GM21528 (cell line): ENCODE measurements around the gene ATF3.
"Not testable (repeated sequence)": the region's sequence is repeated elsewhere in the genome, so short reads cannot be mapped to it uniquely, and the experiment has no call there.

Experiments used
- ATAC-seq: cut with Tn5 transposase; IDR thresholded peaks from one replicate; pipeline ENCODE4 v1.9.1; 2021; ENCODE audit warnings: mild to moderate bottlenecking, moderate library complexity; ENCODE audit not compliant: unreplicated experiment, low FRiP score

The ATF3 gene

GRCh38 chr1:212647004-212647403 lies 38.4 kb downstream of the ATF3 start:
- ATAC-seq: no peak

GRCh38 chr1:212648431-212648830 lies 39.9 kb downstream of the ATF3 start:
- no peak for ATAC-seq

- no peak for ATAC-seq
These were observed 40.5 kb downstream of the ATF3 start for GRCh38 chr1:212649020-212649419.

GRCh38 chr1:212650228-212650627 lies 41.7 kb downstream of the ATF3 start:
- ATAC-seq: no peak

- ATAC-seq: no peak
These were observed 43.0 kb downstream of the ATF3 start for GRCh38 chr1:212651521-212651920.

GRCh38 chr1:212651977-212652376 lies 43.4 kb downstream of the ATF3 start:
- ATAC-seq: no peak

- no peak for ATAC-seq
These were observed 44.0 kb downstream of the ATF3 start for GRCh38 chr1:212652609-212653008.

GRCh38 chr1:212655668-212656440 lies 47.3 kb downstream of the ATF3 start:
- no peak for ATAC-seq

GRCh38 chr1:212656730-212657129 lies 48.2 kb downstream of the ATF3 start:
- ATAC-seq: no peak

- not testable (repeated sequence) for ATAC-seq
These were observed 49.7 kb downstream of the ATF3 start for GRCh38 chr1:212658250-212658649.

- ATAC-seq: no peak
These were observed 56.0 kb downstream of the ATF3 start for GRCh38 chr1:212664409-212665199.

- peak; percentile 94 for ATAC-seq
These were observed 56.9 kb downstream of the ATF3 start for GRCh38 chr1:212665241-212666115.

GRCh38 chr1:212666116-212666775 lies 57.7 kb downstream of the ATF3 start:
- no peak for ATAC-seq

GRCh38 chr1:212667223-212668139 lies 58.9 kb downstream of the ATF3 start:
- no peak for ATAC-seq

- no peak for ATAC-seq
These were observed 59.9 kb downstream of the ATF3 start for GRCh38 chr1:212668477-212668876.

GRCh38 chr1:212669102-212669501 lies 60.5 kb downstream of the ATF3 start:
- no peak for ATAC-seq

GRCh38 chr1:212669600-212669999 lies 61.0 kb downstream of the ATF3 start:
- ATAC-seq: no peak

GRCh38 chr1:212670301-212670700 lies 61.7 kb downstream of the ATF3 start:
- no peak for ATAC-seq
